GM10248 (cell line): ENCODE results near the gene ZMIZ1.

Experiments
- CTCF ChIA-PET: fragments of 300-600 bp; sonication (Branson Sonifier 250); formaldehyde crosslinking; extraction: SDS; loops from one replicate; lab custom pipeline; 2021; ENCODE audit warnings: antibody characterized with exemption; lab: Yijun Ruan, JAX
- POLR2A ChIA-PET: fragments of 350-650 bp; sonication (Branson Sonifier 250); formaldehyde crosslinking; extraction: SDS; loops from one replicate; lab custom pipeline; 2020; ENCODE audit warnings: antibody characterized with exemption; lab: Yijun Ruan, JAX
- DNase-seq: peaks from one replicate; pipeline ENCODE4 v3.0.0; 2012; ENCODE audit errors: extremely low spot score
- TF ChIP-seq, protein P1 (sequence below): IDR thresholded peaks from 2 replicates; pipeline ENCODE4 v1.5.1; 2012; ENCODE audit warnings: mild to moderate bottlenecking, low read depth; ENCODE audit errors: extremely low read depth, missing control alignments, control extremely low read depth

The ZMIZ1 gene

DNA sequence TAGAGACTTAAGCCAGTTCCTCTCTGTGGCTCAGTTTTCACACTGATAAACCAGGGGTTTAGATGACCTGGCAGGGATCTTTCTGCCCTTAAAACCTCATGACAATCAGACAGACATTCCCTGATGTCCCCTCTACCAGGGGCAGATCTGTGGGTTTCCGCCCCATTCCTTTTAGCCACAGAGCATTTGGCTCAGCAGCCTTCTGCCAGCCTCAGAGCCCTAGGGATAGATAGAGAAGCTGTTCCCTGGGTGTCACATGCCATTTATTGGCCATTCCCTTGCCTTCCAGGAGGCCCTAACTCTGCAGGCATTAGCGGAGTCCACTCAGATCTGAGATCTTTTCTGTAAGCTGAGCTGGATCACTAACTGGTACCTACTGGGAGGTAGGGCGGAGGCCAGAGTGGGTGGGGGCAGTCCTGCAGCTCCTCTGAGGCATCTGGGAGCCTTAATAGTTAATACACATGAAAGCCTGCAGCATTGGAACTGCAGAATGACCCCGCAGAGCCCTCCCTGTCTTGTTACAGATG lies 101.5 kb downstream of the ZMIZ1 start:
- DNase-seq, result no peak
- CTCF ChIA-PET, result interaction anchor here (1.0 to 3.9 kb wide), 5 partner anchors 12 to 26 kb away, joined by 3 to 23 read pairs (median 6); no protein-coding TSS in a partner anchor
- POLR2A ChIA-PET, result no interaction called here
- TF ChIP-seq, protein P1, sequence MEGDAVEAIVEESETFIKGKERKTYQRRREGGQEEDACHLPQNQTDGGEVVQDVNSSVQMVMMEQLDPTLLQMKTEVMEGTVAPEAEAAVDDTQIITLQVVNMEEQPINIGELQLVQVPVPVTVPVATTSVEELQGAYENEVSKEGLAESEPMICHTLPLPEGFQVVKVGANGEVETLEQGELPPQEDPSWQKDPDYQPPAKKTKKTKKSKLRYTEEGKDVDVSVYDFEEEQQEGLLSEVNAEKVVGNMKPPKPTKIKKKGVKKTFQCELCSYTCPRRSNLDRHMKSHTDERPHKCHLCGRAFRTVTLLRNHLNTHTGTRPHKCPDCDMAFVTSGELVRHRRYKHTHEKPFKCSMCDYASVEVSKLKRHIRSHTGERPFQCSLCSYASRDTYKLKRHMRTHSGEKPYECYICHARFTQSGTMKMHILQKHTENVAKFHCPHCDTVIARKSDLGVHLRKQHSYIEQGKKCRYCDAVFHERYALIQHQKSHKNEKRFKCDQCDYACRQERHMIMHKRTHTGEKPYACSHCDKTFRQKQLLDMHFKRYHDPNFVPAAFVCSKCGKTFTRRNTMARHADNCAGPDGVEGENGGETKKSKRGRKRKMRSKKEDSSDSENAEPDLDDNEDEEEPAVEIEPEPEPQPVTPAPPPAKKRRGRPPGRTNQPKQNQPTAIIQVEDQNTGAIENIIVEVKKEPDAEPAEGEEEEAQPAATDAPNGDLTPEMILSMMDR, result no peak

DNA sequence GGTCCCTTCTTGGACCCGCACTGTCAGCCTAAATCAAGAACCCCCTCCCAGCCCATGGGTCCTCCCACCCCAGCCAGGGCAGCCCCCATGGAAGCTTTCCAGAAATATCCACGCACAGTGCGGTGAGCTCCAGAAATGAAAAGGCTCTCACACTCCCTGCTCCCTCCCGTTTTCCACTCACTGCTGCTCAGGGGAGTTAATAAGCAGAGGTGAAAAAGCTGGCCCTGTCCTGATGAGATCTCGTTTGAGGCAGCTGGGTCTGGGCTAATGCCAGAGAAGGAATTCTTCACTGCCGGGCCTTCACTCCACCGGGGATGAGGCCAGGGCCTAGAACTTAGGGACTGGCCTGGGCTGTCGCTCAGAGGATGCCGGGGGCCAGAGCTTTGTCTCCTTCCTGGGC lies 102.2 kb downstream of the ZMIZ1 start:
- TF ChIP-seq, protein P1, result no peak
- no peak for DNase-seq
- POLR2A ChIA-PET, result no interaction called here
- CTCF ChIA-PET, result interaction anchor here (1.3 to 3.9 kb wide), 4 partner anchors 13 to 25 kb away, joined by 4 to 23 read pairs (median 6); no protein-coding TSS in a partner anchor

DNA sequence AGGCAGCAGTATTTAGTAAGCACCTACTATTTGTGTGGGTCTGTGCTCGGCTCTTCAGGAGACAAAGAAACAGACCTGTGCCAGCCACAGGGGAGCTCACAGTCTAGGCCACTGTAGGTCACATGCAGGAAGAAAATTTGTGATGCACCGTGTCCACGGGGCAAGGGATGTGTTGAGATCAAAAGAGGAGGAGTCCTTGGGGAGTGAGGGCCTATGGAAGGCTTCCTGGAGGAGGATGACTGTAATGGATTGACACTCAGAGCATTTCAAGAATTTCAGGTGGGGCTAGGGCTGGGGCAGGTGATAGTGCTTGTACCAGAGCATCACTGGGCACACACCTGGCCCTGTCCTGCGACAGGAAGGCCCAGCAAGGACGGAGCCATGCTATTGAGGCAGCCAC lies 102.7 kb downstream of the ZMIZ1 start:
- TF ChIP-seq, protein P1, result no peak
- POLR2A ChIA-PET, result no interaction called here
- CTCF ChIA-PET, result interaction anchor here (1.4 to 3.9 kb wide), 4 partner anchors 12 to 1124 kb away, joined by 3 to 23 read pairs (median 6); no protein-coding TSS in a partner anchor
- DNase-seq, result no peak

DNA sequence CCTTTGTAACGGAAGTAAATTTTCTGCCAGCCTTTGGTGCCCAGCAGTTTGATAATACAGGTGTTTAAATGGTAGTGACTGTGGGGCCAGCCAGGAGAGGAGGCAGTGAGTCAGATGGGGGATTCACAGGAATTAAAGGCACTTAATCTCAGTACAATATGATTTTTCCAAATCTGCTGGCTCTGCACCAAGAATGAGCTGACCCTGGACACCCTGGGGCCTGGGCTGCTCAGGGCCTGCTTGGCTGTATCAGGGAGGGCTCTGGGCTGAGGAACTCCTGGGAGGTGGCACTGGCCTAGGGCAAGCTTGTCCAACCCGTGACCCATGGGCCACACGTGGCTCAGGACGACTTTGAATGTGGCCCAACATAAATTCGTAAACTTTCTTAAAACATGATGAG lies 104.1 kb downstream of the ZMIZ1 start:
- TF ChIP-seq, protein P1, result no peak
- CTCF ChIA-PET, result interaction anchor here (1.4 to 3.9 kb wide), 2 partner anchors 23 to 1125 kb away, joined by 3 to 23 read pairs; no protein-coding TSS in a partner anchor
- DNase-seq, result no peak
- POLR2A ChIA-PET, result no interaction called here

DNA sequence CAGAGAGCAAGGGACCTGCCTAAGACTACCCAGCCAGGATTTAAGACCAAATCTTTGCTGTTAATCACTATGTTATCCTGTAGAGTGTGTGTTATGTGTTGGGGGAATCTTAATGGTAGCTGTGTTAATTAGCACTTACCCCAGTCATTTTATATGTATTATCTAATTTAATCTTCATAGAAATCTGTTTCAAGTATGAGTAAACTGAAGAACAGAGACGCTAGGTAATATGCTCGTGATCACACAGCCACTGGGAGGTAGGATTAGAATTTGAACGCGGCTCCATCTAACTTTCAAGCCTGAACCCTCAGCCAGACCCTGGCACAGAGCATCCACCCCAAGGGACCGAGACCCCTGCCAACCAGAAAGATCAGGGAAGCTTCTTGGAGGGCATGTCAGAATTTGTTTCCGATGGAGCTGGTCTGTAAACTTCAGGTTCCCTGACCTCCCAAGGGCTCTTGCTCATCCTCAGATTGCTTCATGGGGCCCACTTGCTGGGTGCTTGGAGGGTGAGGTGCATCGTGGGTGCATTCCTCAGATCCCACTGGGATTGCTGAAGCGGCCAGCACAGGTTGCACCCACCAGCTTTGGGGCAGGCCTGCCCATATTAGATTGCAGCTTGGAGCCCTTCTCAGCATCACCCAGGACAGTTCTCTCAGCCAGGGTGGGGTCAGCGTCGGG lies 105.0 kb downstream of the ZMIZ1 start:
- DNase-seq, result no peak
- TF ChIP-seq, protein P1, result no peak
- CTCF ChIA-PET, result interaction anchor here (1.0 to 1.4 kb wide), 2 partner anchors 21 to 23 kb away, joined by 4 to 5 read pairs; no protein-coding TSS in a partner anchor
- POLR2A ChIA-PET, result no interaction called here

DNA sequence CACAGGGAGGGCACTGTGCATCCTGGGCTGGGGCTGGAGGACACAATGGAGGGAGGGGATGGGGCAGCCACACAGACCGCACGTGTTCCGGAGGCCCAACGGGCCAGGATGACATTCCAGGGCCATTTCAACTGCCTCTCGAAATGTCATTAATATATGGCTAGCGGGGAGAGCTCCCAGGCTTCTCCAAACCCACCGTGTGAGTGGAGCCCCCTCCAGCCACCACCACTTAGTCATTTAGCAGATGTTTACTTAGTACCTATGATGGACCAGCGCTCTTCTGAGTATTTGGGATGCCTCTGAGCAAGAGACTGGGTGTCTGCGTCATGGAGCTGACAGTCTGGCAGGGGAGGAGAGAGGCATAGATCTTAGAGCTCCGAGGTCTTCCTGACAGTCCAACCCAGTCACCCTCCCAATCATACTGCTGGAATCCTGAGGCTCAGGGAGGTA lies 107.3 kb downstream of the ZMIZ1 start:
- POLR2A ChIA-PET, result interaction anchor here (0.5 kb wide), 1 partner anchor 1139 kb away, joined by 7 read pairs; no protein-coding TSS in a partner anchor
- no peak for DNase-seq
- CTCF ChIA-PET, result interaction anchor here (1.0 to 3.2 kb wide), 2 partner anchors 19 to 1464 kb away, joined by 3 to 23 read pairs; no protein-coding TSS in a partner anchor
- TF ChIP-seq, protein P1, result no peak
